WERI-Rb-1 (cell line): Measurements from ENCODE around the gene SELENOT.
"Not testable (repeated sequence)": the region's sequence is repeated elsewhere in the genome, so short reads cannot be mapped to it uniquely, and the experiment has no call there.

Experiments
- DNase-seq: peaks from one replicate; pipeline ENCODE4 v3.0.0-alpha.2; 2020
- H3K27ac ChIP-seq: fragments of 250-450 bp; sonication (Bioruptor Pico); 2 replicates; pipeline ENCODE4 v1.5.1; 2020; ENCODE audit warnings: mild to moderate bottlenecking, moderate library complexity
- H3K27me3 ChIP-seq: fragments of 250-450 bp; sonication (Bioruptor Pico); 2 replicates; pipeline ENCODE4 v1.5.1; 2021; ENCODE audit warnings: mild to moderate bottlenecking, low read depth, moderate library complexity; ENCODE audit not compliant: insufficient read depth, severe bottlenecking
- H3K36me3 ChIP-seq: fragments of 250-450 bp; sonication (Bioruptor Pico); 2 replicates; pipeline ENCODE4 v1.5.1; 2020; ENCODE audit warnings: mild to moderate bottlenecking, moderate library complexity
- H3K4me3 ChIP-seq: 2 replicates; pipeline ENCODE4 v1.5.1; 2011; ENCODE audit warnings: low read depth, mild to moderate bottlenecking, control low read depth, low read length
- H3K9me3 ChIP-seq: fragments of 250-450 bp; sonication (Bioruptor Pico); 2 replicates; pipeline ENCODE4 v1.5.1; 2021; ENCODE audit warnings: mild to moderate bottlenecking, moderate library complexity; ENCODE audit not compliant: severe bottlenecking
- CTCF ChIP-seq: IDR thresholded peaks from 2 replicates; pipeline ENCODE4 v1.5.1; 2011; ENCODE audit warnings: low read depth, mild to moderate bottlenecking, control low read depth, inconsistent platforms, low read length

Gene SELENOT

DNA sequence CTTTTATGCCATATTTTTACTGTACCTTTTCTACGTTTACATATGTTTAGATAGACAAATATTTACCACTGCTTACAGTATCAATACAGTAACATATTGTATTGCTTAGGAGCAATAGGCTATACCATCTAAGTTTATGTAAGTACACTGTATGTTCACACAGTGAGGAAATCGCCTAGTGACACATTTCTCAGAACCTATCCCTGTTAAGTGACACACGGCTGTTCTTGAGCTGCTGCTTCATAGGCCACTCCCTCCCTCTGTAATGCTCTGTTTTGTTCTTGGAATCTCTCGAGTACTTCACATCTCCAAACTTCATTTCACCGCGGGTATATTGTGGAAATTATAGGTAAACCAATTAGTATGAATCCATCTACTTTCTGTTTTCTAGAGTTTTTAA is 13.4 kb upstream of the SELENOT start:
- no peak overlapping the region for H3K27ac ChIP-seq
- TF ChIP-seq CTCF, result no peak
- H3K36me3 ChIP-seq, result peaks cover 9% of the 10 kb centered on the region
- H3K9me3 ChIP-seq, result no peaks in the 10 kb centered on the region
- no peak for DNase-seq
- H3K27me3 ChIP-seq, result no peaks in the 10 kb centered on the region
- H3K4me3 ChIP-seq, result no peak overlapping the region

- no peak for TF ChIP-seq CTCF
- H3K4me3 ChIP-seq, result no peak overlapping the region
- no peaks in the 10 kb centered on the region for H3K9me3 ChIP-seq
- DNase-seq, result no peak
- no peaks in the 10 kb centered on the region for H3K36me3 ChIP-seq
- H3K27ac ChIP-seq, result no peak overlapping the region
- no peaks in the 10 kb centered on the region for H3K27me3 ChIP-seq
Observed at GRCh38 chr3:150594150-150594549, 9.0 kb upstream of the SELENOT start.

GRCh38 chr3:150597646-150598045 is 5.5 kb upstream of the SELENOT start:
- no peaks in the 10 kb centered on the region for H3K9me3 ChIP-seq
- H3K27me3 ChIP-seq, result no peaks in the 10 kb centered on the region

DNA sequence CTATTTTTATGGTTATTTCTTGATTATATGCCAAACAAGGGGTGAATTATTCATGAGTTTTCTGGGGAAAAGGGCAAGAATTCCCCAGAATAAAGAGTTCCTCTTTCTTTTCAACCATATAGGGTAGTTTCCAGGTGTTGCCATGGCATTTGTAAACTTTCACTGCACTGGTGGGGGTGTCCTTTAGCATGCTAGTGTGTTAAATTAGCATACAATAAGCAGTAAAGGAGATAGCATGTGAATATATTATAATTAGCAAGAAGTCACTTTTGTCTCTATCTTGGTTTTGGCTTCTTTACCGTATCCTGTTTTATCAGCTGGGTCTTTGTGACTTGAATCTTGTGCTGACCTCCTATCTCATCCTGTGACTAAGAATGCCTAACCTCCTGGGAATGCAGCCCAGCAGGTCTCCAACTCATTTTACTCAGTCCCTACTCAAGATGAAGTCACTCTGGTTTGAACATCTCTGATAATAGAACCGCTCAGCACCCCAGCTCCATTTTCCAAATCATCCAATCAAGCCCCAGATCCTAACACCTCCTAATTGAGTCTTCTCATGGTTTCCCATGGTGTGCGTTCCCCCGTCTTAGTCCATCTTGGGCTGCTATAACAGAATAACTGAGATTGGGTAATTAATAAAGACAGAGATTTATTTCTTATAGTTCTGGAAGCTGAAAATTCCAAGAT is 3.4 kb upstream of the SELENOT start:
- Histone ChIP-seq H3K27me3 (no peaks in the 10 kb centered on the region), H3K9me3 (no peaks in the 10 kb centered on the region), H3K4me3 (no peak overlapping the region), H3K36me3 (no peaks in the 10 kb centered on the region), H3K27ac (no peak overlapping the region)
- DNase-seq, result no peak
- no peak for TF ChIP-seq CTCF

More at GRCh38 chr3:150597646-150598045, 5.5 kb upstream of the SELENOT start:
- Histone ChIP-seq H3K27ac (no peak overlapping the region), H3K4me3 (no peak overlapping the region), H3K36me3 (no peaks in the 10 kb centered on the region)
- DNase-seq, result no peak
- TF ChIP-seq CTCF, result no peak

DNA sequence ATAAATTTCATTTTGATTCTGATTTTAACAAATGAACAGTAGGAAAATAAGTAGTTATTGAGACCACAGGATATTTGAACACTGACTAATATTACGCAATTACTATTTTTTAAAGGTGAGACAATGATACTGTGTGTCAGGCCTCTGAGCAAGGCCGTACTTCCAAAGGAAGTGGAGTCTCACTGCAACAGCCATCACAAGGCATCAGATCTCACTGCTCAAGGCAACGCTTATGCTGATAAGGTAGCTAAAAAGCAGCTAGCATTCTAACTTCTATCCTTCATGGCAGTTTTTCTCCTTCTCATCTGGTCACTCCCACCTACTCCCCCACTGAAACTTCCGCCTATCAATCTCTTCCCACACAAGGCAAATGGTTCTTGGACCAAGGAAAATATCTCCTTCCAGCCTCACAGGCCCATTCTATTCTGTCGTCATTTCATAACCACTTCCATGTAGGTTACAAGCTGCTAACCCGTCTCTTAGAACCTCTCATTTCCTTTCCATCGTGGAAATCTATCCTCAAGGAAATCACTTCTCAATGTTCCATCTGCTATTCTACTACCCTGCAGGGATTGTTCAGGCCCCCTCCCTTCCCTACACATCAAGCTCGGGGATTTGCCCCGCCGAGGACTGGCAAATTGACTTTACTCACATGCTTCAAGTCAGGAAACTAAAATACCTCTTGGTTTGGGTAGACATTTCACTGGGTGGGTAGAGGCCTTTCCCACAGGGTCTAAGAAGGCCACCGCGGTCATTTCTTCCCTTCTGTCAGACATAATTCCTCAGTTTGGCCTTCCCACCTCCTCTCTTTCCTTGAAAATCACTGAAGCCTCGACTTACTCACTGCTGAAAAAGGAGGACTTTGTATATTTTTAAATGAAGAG is 2.2 kb upstream of the SELENOT start:
- H3K27ac ChIP-seq, H3K36me3 ChIP-seq: not testable (repeated sequence)

GRCh38 chr3:150602426-150603152 is 532 bp upstream of the SELENOT start:
- Histone ChIP-seq H3K9me3 (no peaks in the 10 kb centered on the region), H3K4me3 (peak overlapping the region; percentile 97), H3K27me3 (no peaks in the 10 kb centered on the region), H3K36me3 (peaks cover 14% of the 10 kb centered on the region), H3K27ac (peak overlapping the region; percentile 91)
- TF ChIP-seq CTCF, result no peak
- no peak for DNase-seq

More for the DNA sequence above, 2.2 kb upstream of the SELENOT start:
- not testable (repeated sequence) for H3K27me3 ChIP-seq, DNase-seq, H3K9me3 ChIP-seq, H3K4me3 ChIP-seq
